Midbrain (tissue), 1 donor: Measurements from ENCODE around the gene GNAQ.

Experiments
- DNase-seq: peaks from one replicate; lab custom pipeline; 2025; lab: John Stamatoyannopoulos, UW

GNAQ gene

GRCh38 chr9:78003730-78004129 lies 27.9 kb downstream of the GNAQ start:
- no peak for DNase-seq

- no peak for DNase-seq
Measured at GRCh38 chr9:78001946-78002731, 29.5 kb downstream of the GNAQ start.

GRCh38 chr9:78000221-78000620 lies 31.4 kb downstream of the GNAQ start:
- no peak for DNase-seq

GRCh38 chr9:77999231-77999631 lies 32.4 kb downstream of the GNAQ start:
- no peak for DNase-seq

- DNase-seq = no peak
Measured at GRCh38 chr9:77997611-77998284, 33.9 kb downstream of the GNAQ start.

- no peak for DNase-seq
Measured at GRCh38 chr9:77996696-77997095, 34.9 kb downstream of the GNAQ start.

- DNase-seq = no peak
Measured at GRCh38 chr9:77991191-77991590, 40.4 kb downstream of the GNAQ start.

- no peak for DNase-seq
Measured at GRCh38 chr9:77989909-77990308, 41.7 kb downstream of the GNAQ start.

GRCh38 chr9:77989458-77989857 lies 42.2 kb downstream of the GNAQ start:
- DNase-seq = no peak

- DNase-seq = no peak
Measured at GRCh38 chr9:77988630-77989029, 43.0 kb downstream of the GNAQ start.

- DNase-seq = no peak
Measured at GRCh38 chr9:77987880-77988525, 43.6 kb downstream of the GNAQ start.

GRCh38 chr9:77987081-77987656 lies 44.4 kb downstream of the GNAQ start:
- no peak for DNase-seq

GRCh38 chr9:77985996-77986395 lies 45.6 kb downstream of the GNAQ start:
- no peak for DNase-seq

GRCh38 chr9:77983320-77983662 lies 48.3 kb downstream of the GNAQ start:
- DNase-seq = no peak

- no peak for DNase-seq
Measured at GRCh38 chr9:77982581-77983319, 48.9 kb downstream of the GNAQ start.

- DNase-seq = no peak
Measured at GRCh38 chr9:77981907-77982306, 49.7 kb downstream of the GNAQ start.

- peak; percentile 27 for DNase-seq
Measured at GRCh38 chr9:77981332-77981731, 50.3 kb downstream of the GNAQ start.

- DNase-seq = no peak
Measured at GRCh38 chr9:77980622-77981021, 51.0 kb downstream of the GNAQ start.

GRCh38 chr9:77978086-77978781 lies 53.4 kb downstream of the GNAQ start:
- no peak for DNase-seq

- peak; percentile 84 for DNase-seq
Measured at GRCh38 chr9:77977210-77977611, 54.4 kb downstream of the GNAQ start.

GRCh38 chr9:77975806-77976205 lies 55.8 kb downstream of the GNAQ start:
- DNase-seq = no peak
